Choroid plexus epithelial cell (primary cell): ENCODE data around the gene EIF4A3.

Experiments used
- DNase-seq: peaks from one replicate; pipeline ENCODE4 v3.0.0-alpha.2; 2010; ENCODE audit warnings: low read depth
- H3K4me3 ChIP-seq: 2 replicates; pipeline ENCODE4 v1.5.1; 2011; ENCODE audit warnings: low read depth, mild to moderate bottlenecking, control low read depth, low read length, moderate library complexity
- TF ChIP-seq, protein P1 (sequence below): conservative IDR thresholded peaks from 2 replicates; pipeline ENCODE4 v1.5.1; 2011; ENCODE audit warnings: low read depth, mild to moderate bottlenecking, control low read depth, inconsistent platforms, low read length, moderate library complexity

EIF4A3 gene

DNA sequence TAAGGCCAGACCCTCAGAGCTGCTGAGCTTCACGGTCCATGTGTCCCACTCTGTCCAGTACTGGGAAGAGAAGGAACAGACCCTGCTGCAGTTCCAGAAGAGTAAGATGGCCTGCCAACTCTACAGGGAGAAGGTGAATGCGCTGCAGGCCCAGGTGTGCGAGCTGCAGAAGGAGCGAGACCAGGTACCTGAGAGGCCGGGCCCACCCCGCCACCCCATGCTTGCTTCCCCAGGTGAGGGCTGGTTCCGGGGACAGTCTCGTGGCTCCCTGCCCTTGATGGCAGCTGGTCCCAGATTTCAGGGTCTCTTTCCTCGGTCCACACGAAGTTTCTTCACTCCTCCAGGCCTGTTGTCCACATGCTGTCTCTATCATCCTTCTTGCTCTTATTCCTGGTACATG, 43.8 kb upstream of the EIF4A3 start:
- TF ChIP-seq, protein P1, sequence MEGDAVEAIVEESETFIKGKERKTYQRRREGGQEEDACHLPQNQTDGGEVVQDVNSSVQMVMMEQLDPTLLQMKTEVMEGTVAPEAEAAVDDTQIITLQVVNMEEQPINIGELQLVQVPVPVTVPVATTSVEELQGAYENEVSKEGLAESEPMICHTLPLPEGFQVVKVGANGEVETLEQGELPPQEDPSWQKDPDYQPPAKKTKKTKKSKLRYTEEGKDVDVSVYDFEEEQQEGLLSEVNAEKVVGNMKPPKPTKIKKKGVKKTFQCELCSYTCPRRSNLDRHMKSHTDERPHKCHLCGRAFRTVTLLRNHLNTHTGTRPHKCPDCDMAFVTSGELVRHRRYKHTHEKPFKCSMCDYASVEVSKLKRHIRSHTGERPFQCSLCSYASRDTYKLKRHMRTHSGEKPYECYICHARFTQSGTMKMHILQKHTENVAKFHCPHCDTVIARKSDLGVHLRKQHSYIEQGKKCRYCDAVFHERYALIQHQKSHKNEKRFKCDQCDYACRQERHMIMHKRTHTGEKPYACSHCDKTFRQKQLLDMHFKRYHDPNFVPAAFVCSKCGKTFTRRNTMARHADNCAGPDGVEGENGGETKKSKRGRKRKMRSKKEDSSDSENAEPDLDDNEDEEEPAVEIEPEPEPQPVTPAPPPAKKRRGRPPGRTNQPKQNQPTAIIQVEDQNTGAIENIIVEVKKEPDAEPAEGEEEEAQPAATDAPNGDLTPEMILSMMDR: no peak

DNA sequence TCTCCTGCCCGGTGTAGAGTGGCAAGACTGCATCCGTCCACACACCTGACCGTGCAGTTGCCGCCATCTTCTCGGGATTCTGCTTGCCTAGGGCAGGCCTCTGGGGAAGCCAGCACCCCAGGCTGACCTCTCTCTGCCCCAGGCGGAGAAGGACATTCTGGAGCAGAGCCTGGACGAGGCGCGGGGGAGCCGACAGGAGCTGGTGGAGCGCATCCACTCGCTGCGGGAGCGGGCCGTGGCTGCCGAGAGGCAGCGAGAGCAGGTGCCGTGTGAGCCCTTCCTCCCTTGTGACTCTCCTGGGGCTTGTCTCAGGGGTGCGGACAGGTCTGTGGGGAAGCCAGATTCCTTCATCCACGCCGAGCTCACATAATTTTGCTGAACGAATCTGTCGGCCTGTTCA, 42.7 kb upstream of the EIF4A3 start:
- DNase-seq: no peak
- H3K4me3 ChIP-seq: no peak overlapping the region
- TF ChIP-seq, protein P1: no peak

More for the DNA sequence above, 43.8 kb upstream of the EIF4A3 start:
- no peak overlapping the region for H3K4me3 ChIP-seq
- no peak for DNase-seq

DNA sequence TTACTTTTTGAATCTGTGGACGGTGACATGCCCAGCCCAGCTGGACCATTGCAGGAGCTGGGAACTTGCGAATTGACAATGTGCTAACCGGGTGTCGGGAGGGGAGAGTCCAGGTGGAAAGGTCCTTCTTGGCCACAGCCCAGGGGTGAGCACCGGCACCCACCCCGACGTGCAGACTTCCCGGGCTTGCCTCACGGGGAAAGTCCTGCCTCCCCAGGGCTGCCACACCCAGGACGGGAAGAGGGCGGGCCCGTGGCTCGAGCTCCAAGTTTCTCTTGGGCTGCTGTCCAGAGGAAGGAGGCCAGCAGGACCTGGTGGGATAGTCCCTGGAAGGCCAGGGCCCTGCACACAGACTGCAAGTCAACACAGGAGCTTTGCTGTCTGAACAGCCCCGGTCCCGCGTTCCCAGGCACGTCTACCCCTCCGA, 40.6 kb upstream of the EIF4A3 start:
- no peak for DNase-seq
- TF ChIP-seq, protein P1: no peak
- no peak overlapping the region for H3K4me3 ChIP-seq

DNA sequence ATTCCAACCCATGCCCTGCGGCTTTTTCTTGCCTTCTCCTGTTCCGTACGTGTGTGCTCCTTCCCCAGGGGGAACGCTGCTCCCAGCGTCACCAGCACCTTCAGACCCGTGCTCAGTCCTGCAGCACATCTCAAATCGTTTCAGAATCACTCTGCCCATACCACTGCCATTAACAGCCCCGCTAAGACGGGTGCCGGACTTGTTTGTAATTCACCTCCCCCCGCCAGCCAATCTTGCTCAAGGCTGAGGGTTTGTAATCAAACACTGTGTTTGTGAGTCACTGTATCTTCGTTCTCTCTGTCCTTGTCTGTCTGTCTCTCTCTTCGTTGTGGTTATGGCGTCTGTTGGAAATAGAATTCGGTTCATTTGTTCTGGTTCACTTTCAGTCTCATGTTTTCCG, 40.2 kb upstream of the EIF4A3 start:
- no peak overlapping the region for H3K4me3 ChIP-seq
- DNase-seq: peak; percentile 35
- TF ChIP-seq, protein P1: no peak

DNA sequence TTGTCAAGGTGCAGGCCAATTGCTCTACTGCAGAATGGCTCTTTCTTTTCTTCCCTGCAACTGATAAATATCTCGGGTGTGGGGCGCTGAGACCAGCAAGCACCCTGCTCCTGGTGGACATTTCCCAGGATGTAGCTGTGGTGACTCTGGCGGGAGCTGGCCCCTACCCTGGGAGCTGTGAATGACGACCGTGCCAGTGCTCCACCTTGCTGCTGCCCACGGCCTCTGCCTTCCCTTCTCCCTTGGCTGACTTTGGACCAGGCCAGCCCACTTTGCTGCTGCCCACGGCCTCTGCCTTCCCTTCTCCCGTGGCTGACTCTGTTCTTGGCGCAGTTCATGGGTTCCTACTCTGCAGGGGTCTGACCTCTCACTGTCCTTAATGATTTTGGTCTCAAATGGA, 39.0 kb upstream of the EIF4A3 start:
- TF ChIP-seq, protein P1: no peak
- H3K4me3 ChIP-seq: no peak overlapping the region
- no peak for DNase-seq

DNA sequence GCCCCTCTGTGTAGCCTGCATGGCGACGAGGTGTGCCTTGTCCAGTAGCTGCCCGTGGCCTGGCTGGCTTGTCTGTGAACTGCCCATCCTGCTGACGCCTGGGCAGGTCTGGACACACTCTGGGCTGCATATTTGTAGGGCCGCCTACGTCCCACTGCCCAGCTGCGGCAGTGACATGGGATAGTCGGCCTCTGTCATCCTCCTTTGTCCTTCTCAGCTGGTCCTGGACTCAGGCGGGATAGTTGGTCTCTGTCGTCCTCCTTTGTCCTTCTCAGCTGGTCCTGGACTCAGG, 37.4 kb upstream of the EIF4A3 start:
- no peak overlapping the region for H3K4me3 ChIP-seq
- TF ChIP-seq, protein P1: no peak
- DNase-seq: no peak

DNA sequence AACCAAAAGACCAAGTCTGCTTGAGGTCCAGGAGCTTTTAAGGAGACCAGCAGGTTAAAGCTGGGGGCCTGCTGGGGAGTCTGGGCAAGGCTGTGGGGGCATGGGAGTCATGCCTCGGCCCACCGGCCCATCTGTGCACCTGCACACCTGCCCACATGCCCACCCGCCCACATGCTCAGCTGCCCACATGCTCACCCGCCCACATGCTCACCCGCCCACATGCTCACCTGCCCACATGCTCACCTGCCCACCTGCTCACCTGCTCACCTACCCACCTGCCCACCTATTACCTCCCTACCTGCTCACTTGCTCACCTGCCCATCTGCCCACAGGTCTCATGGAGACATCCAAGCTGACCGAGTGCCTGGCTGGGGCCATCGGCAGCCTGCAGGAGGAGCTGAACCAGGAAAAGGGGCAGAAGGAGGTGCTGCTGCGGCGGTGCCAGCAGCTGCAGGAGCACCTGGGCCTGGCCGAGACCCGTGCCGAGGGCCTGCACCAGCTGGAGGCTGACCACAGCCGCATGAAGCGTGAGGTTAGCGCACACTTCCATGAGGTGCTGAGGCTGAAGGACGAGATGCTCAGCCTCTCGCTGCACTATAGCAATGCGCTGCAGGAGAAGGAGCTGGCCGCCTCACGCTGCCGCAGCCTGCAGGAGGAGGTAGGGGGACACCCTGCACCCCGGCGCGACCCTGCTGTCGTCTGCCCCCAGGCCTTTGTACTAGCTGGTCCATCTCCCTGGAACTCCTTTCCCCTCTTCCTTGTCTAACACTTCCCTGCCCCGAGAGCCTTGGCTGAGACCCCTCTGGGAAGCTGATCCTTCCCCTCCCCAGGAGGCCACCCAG, 36.9 kb upstream of the EIF4A3 start:
- TF ChIP-seq, protein P1: no peak
- no peak for DNase-seq

More for the DNA sequence above, 36.9 kb upstream of the EIF4A3 start:
- no peak overlapping the region for H3K4me3 ChIP-seq
